Small intestine (tissue), 7 donors: ENCODE data around the gene VTI1A. TPM values are rescaled to one million over a fixed set of nuclear protein-coding genes. Genes with fewer than 3 reads are reported as not detected.
"Not testable (repeated sequence)": the region's sequence is repeated elsewhere in the genome, so short reads cannot be mapped to it uniquely, and the experiment has no call there.

ENCODE experiments used
- DNase-seq, 2 donors: peaks; one replicate each; pipeline versions ENCODE4 v3.0.0 to v3.0.0-alpha.2; 2013
- FAIRE-seq: peaks from 2 replicates; lab custom pipeline; 2012; peaks lifted over from hg19 to GRCh38; lab: Jason Lieb, UNC
- H3K27ac ChIP-seq, 3 donors: one replicate each; pipeline ENCODE4 v1.5.1; 2013; ENCODE audit warnings: low read length in 2 of 3, mild to moderate bottlenecking in 2 of 3, control low read depth in 1 of 3, inconsistent platforms in 1 of 3, low read depth in 1 of 3, moderate library complexity in 1 of 3
- H3K27me3 ChIP-seq, 3 donors: one replicate each; pipeline ENCODE4 v1.6.1; 2013; ENCODE audit warnings: low read length in 3 of 3, inconsistent platforms in 1 of 3; ENCODE audit not compliant: control insufficient read depth in 3 of 3, insufficient read depth in 3 of 3
- H3K36me3 ChIP-seq, 3 donors: one replicate each; pipeline ENCODE4 v1.6.1; 2013; ENCODE audit warnings: low read length in 3 of 3, inconsistent platforms in 1 of 3, low read depth in 1 of 3, mild to moderate bottlenecking in 1 of 3, moderate library complexity in 1 of 3; ENCODE audit not compliant: control insufficient read depth in 3 of 3, insufficient read depth in 2 of 3
- H3K4me1 ChIP-seq, 3 donors: one replicate each; pipeline ENCODE4 v1.6.1; 2013; ENCODE audit warnings: low read length in 2 of 3, inconsistent platforms in 1 of 3, low read depth in 1 of 3, mild to moderate bottlenecking in 1 of 3, moderate library complexity in 1 of 3; ENCODE audit not compliant: control insufficient read depth in 3 of 3, insufficient read depth in 2 of 3
- H3K4me3 ChIP-seq, 3 donors: one replicate each; pipeline ENCODE4 v1.5.1; 2013; ENCODE audit warnings: low read length in 3 of 3, control low read depth in 1 of 3, inconsistent platforms in 1 of 3, low read depth in 1 of 3, mild to moderate bottlenecking in 1 of 3, moderate library complexity in 1 of 3
- H3K9me3 ChIP-seq, 2 donors: one replicate each; pipeline ENCODE4 v1.6.1; 2013; ENCODE audit warnings: low read depth in 1 of 2, low read length in 1 of 2; ENCODE audit not compliant: control insufficient read depth in 2 of 2, insufficient read depth in 1 of 2
- WGBS, 3 donors: extraction: QIAGEN DNeasy Blood & Tissue Kit; methylation state at CpG; one replicate each; pipeline ENCODE4 v1.1.7; 2013; 5-methylcytosine and 5-hydroxymethylcytosine counted together
- polyA plus RNA-seq, 4 donors: library from polyadenylated mRNA; stranded (reverse) in 3 of 4; unstranded in 1 of 4; fragments of 200-250 nt in 3 of 4; fragments of 120-200 nt in 1 of 4; gene quantifications; one replicate each; pipeline versions ENCODE4 v1.2.1 to v1.2.3, GENCODE V29; 2013
- donor health status: healthy with polysubstance abuse.
- donor health status: control.
- donor health status: control.
- donor health status: Bipolar disorder and iron deficiency.
- donor health status: healthy.

Gene VTI1A
- polyA plus RNA-seq, 4 donors: 13.8 to 16.8 (median 16.0) TPM

DNA sequence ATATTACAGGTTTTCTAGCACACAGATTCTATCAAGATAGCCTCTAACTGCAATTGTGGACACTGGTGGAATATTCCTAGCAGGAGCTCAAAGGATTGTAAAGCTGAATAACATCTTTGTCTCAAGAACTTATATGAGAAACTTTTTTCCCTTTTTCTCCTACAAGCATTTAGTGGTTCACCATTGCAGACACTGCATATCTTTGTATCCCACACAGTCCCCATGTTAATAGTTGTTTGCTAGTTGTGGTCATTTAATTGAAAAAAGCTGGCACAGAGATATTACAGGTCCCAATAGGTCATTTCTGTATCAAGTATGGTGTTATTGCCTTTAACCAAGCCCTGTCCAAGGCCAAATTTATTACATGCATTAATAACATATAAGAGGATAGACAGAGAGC lies 276.9 kb downstream of the VTI1A start:
- no peaks in the 10 kb centered on the region for H3K27me3 ChIP-seq
- no peak overlapping the region for H3K4me3 ChIP-seq
- H3K27ac ChIP-seq: no peak overlapping the region
- H3K4me1 ChIP-seq: peaks cover 4 to 14% (median 5%) of the 10 kb centered on the region in 3 donors
- DNase-seq (no peak), FAIRE-seq (no peak)
- no peaks in the 10 kb centered on the region for H3K9me3 ChIP-seq
- no peaks in the 10 kb centered on the region for H3K36me3 ChIP-seq

DNA sequence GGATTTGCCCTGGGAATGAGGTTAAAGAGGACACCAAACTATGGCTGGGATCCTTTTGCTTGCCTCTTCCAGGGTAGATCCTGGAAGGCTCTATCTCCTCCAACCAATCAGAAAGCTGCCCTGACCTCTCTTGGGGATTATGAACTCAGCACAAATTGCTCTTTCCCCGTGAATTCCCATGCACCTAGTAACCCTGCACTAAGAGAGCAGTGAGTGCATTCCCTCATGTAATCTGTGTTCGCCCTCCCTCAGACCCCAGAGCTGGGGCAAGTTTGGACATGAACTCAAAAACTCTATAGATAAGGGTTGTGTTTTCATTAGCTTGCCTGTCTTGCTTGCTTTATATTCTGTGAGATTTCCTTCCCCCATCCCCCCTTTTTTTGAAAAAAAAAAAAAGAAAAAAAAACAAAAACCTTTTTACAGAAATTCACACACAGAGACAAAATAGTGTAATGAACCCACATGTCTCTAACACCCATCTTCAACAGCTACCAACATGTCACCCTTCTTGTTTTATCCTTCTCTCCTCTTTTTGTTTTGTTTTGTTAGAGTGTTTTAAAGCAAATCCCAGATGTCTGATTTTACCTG lies 277.5 kb downstream of the VTI1A start:
- WGBS, 3 donors: 73 to 85% (median 78%) methylated on average over 2 of the region's 2 CpGs
- H3K4me1 ChIP-seq: peaks cover 4 to 19% (median 5%) of the 10 kb centered on the region in 3 donors
- FAIRE-seq (no peak), DNase-seq (no peak)
- H3K4me3 ChIP-seq: no peak overlapping the region
- H3K36me3 ChIP-seq: no peaks in the 10 kb centered on the region
- H3K9me3 ChIP-seq: no peaks in the 10 kb centered on the region
- H3K27me3 ChIP-seq: no peaks in the 10 kb centered on the region
- no peak overlapping the region for H3K27ac ChIP-seq

DNA sequence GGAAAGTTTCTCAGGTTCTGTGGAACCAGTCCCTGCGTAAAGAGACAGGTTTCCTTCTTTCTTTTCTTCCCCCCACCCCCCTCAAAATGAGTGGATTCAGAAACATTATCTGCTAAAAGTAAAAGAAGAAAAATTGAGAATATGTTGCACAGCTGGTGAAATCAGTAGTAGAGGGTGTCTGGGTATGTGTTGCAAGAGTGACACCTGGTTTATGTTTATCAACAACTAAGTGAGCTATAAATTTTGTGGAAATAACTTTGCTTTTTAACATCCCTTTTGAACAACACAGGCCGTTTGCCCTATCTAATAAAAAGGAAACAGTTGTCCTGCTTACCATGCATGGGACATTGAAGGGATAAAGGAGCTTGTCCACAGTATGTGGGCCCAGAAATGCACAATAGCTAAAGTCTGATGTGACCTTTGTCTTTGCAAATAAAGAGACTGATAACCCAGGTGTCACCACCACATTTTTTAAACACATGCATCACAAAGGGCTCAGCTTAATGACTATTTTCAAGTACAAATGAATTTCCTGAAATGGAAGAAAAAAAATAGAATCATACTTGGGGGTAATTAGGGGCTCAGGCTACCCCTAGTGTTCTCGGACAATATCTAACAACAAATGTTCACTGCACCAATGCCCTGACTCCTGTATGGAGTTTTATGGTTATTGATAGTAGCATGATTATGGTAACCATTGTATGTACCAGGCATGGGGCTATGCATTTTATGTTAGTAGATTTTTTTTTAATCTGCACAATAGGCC lies 281.3 kb downstream of the VTI1A start:
- WGBS, 3 donors: 27 to 64% (median 43%) methylated on average over 3 of the region's 3 CpGs
- no peaks in the 10 kb centered on the region for H3K36me3 ChIP-seq
- H3K27me3 ChIP-seq: no peaks in the 10 kb centered on the region
- H3K4me1 ChIP-seq: peaks cover 4 to 32% (median 5%) of the 10 kb centered on the region in 3 donors
- H3K27ac ChIP-seq: peak overlapping the region in 1 of 3 donors; percentile 80
- no peaks in the 10 kb centered on the region for H3K9me3 ChIP-seq
- DNase-seq (peak; percentile 70 to 82), FAIRE-seq (no peak)
- H3K4me3 ChIP-seq: no peak overlapping the region

DNA sequence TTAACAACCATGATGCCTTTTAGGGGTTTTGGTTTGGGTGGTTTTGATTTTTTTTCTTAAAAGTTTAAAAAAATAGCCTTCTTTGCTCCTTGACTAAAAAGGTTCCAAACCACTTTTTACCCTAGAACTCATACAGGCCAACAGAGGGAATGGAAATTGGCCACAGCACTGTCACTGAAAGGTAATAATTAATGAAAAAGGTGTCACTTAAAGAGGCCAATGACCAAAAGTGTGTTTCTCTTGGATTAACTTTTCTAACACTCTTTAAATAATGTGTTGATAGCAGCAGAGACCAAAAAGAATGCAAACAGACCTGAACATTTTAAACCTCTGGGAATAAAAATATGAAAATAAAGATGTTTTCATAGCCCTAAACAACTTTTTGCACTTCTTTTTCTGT lies 282.0 kb downstream of the VTI1A start:
- FAIRE-seq: no peak
- peak overlapping the region in 1 of 3 donors; percentile 80 for H3K27ac ChIP-seq

DNA sequence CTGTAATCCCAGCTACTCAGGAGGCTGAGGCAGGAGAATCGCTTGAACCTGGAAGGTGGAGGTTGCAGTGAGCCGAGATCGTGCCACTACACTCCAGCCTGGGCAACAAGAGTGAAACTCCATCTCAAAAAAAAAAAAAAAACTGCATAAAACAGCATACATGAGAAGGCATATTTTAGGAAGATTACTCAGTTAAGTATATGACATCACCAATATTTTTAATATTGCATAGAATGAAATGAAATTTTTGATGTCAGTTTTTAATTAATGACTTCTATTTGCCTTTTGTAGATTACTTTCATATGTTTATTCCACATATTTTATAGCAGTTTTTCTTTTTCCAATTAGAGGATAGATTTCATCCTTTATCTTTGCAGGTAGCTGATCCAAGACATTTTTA lies 284.4 kb downstream of the VTI1A start:
- not testable (repeated sequence) for DNase-seq, H3K27ac ChIP-seq, H3K36me3 ChIP-seq, FAIRE-seq, H3K9me3 ChIP-seq, H3K27me3 ChIP-seq, H3K4me3 ChIP-seq
- peaks cover 4 to 32% (median 5%) of the 10 kb centered on the region in 3 donors for H3K4me1 ChIP-seq
- 96 to 100% (median 100%) methylated on average over 3 of the region's 3 CpGs for WGBS, 3 donors

More for the DNA sequence above, 282.0 kb downstream of the VTI1A start:
- Histone ChIP-seq H3K9me3 (no peaks in the 10 kb centered on the region), H3K36me3 (no peaks in the 10 kb centered on the region), H3K4me1 (peaks cover 4 to 32% (median 5%) of the 10 kb centered on the region in 3 donors), H3K4me3 (no peak overlapping the region), H3K27me3 (no peaks in the 10 kb centered on the region)
- DNase-seq: peak in 1 of 2 donors; percentile 38

DNA sequence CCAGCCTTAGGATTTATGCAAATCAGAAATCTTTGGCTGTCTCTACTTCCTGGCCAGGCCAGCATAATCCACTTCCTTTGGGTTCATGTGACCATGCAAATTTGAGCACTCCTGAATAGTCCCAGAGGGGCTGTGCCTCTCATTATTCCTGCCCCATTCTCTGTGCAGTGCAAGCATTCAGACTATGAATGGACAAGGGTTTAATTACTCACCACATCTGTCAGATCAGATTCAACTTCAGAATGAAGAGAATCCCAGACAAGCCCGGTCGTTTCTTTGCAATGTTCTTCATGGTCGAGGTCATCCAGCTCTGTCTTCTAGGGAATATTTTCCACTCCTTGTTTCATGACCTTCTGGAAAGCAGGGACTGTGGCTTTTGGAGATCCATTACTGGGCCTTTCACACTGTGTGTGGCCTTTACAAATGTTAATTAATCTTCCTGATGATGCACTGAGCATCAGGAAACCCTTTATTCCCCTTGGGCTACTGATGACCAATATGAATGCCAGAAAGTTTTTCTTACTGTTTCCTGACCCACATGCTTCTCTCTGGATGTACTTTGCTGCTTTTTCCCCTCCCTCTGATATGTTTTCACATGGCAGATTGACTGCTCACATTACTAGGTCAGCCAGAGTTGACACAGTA lies 285.4 kb downstream of the VTI1A start:
- 56 to 82% (median 81%) methylated on average over 3 of the region's 3 CpGs for WGBS, 3 donors
- H3K27me3 ChIP-seq: no peaks in the 10 kb centered on the region
- DNase-seq: peak in 1 of 2 donors; percentile 7
- H3K4me3 ChIP-seq: no peak overlapping the region
- no peak for FAIRE-seq
- no peaks in the 10 kb centered on the region for H3K9me3 ChIP-seq
- no peaks in the 10 kb centered on the region for H3K36me3 ChIP-seq
- no peak overlapping the region for H3K27ac ChIP-seq
- peaks cover 4 to 32% (median 5%) of the 10 kb centered on the region in 3 donors for H3K4me1 ChIP-seq

DNA sequence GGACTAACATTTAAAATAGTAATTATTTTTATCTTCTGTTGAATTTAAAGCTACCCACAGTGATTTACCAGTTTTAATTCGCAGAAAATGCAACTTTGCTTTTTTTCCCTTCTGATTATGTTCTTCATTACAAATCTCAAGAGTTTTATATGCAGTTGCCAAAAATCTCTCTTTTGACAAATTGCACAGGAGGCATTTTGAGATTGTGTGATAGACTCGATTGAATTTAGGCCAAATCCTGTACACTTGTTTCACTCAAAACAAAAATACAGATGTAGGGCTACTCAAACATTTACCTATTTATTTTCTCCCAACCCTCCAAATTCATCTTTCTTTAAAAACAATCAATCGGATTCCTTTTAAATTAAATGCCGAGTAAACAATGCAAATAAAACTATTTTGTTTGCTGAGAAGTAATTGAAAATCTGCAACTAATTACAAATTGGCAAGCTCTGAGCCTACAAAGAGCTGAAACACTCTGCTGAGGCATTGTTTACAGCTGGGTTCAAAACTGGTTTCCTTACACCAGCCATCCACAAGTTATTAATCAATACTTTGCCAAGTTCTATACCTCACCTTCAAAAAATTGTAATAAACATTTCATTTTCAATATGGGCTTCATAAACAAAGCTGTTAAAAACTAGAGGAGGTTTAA lies 288.2 kb downstream of the VTI1A start:
- H3K4me3 ChIP-seq: no peak overlapping the region
- H3K9me3 ChIP-seq: no peaks in the 10 kb centered on the region
- FAIRE-seq (no peak), DNase-seq (no peak)
- H3K27me3 ChIP-seq: no peaks in the 10 kb centered on the region
- H3K4me1 ChIP-seq: peaks cover 0 to 22% (median 2%) of the 10 kb centered on the region in 3 donors
- H3K36me3 ChIP-seq: no peaks in the 10 kb centered on the region
- H3K27ac ChIP-seq: no peak overlapping the region
- 79 to 91% (median 86%) methylated on average over 4 of the region's 4 CpGs for WGBS, 3 donors
